ENCODE results near the gene GSTO1. TPM values are rescaled to one million over a fixed set of nuclear protein-coding genes. Genes with fewer than 3 reads are reported as not detected.

The GSTO1 gene
- total and polyA plus RNA-seq, 2 of the 13 experiments (the other 11 are each of a cell fraction or from before 2014, with no cell fraction given) = 228 to 300 TPM

- TF ChIP-seq ZMAT3 (CRISPR knock-in tag; conservative IDR thresholded peaks at IDR 0.05) (no peak), ZNF879 (CRISPR knock-in tag; IDR thresholded peaks at IDR 0.05) (no peak), ZNF639 (CRISPR knock-in tag; conservative IDR thresholded peaks at IDR 0.05) (no peak), GZF1 (CRISPR knock-in tag; IDR thresholded peaks at IDR 0.05) (no peak), BORCS8-MEF2B (CRISPR knock-in tag; IDR thresholded peaks at IDR 0.05) (no peak), NR2F2 (IDR thresholded peaks at IDR 0.05; ENCODE audit: borderline replicate concordance, low read depth) (no peak), HNRNPLL (IDR thresholded peaks at IDR 0.05; ENCODE audit: low read depth, low read length, poor library complexity, severe bottlenecking) (peak; percentile 82), ZNF10 (CRISPR knock-in tag; IDR thresholded peaks at IDR 0.05; ENCODE audit: borderline replicate concordance, low read depth) (no peak), MXD4 (CRISPR knock-in tag; IDR thresholded peaks at IDR 0.05) (no peak), ZSCAN31 (CRISPR knock-in tag; IDR thresholded peaks at IDR 0.05; ENCODE audit: low read depth) (no peak), NRL (CRISPR knock-in tag; IDR thresholded peaks at IDR 0.05; ENCODE audit: borderline replicate concordance) (peak; percentile 38; the same call in 1 of the 2 replicates), KIAA2018 (CRISPR knock-in tag; IDR thresholded peaks at IDR 0.05; ENCODE audit: borderline replicate concordance) (no peak), FOXK2 (IDR thresholded peaks at IDR 0.05) (no peak), ZBTB10 (CRISPR knock-in tag; IDR thresholded peaks at IDR 0.05; ENCODE audit: borderline replicate concordance) (no peak), NR0B2 (CRISPR knock-in tag; IDR thresholded peaks at IDR 0.05) (peak; percentile 72), ZC3H13 (CRISPR knock-in tag; IDR thresholded peaks at IDR 0.05) (no peak)
Observed at GRCh38 chr10:104274762-104275721, 20.4 kb downstream of the GSTO1 start (continued).

Measured in HepG2 (cell line).